Activated CD4-positive, alpha-beta T cell treated with anti-CD3 and anti-CD28 coated beads, Interleukin-2, amount 10 ng/mL, durations not matched to agents 24 days and 14 days (primary cell): Measurements from ENCODE around the gene BOD1. TPM values are rescaled to one million over a fixed set of nuclear protein-coding genes. Genes with fewer than 3 reads are reported as not detected.
"Not testable (repeated sequence)": the region's sequence is repeated elsewhere in the genome, so short reads cannot be mapped to it uniquely, and the experiment has no call there.

Experiments used
- DNase-seq: peaks from one replicate; pipeline ENCODE4 v3.0.0; 2022
- H3K27ac Mint-ChIP-seq: one replicate; pipeline ENCODE4 v1.8.0; 2022; ENCODE audit warnings: mild to moderate bottlenecking, mixed read lengths
- H3K27me3 Mint-ChIP-seq: one replicate; pipeline ENCODE4 v1.8.0; 2022; ENCODE audit warnings: mixed read lengths
- H3K36me3 Mint-ChIP-seq: one replicate; pipeline ENCODE4 v1.8.0; 2022; ENCODE audit warnings: low read depth, mild to moderate bottlenecking, mixed read lengths
- H3K4me1 Mint-ChIP-seq: one replicate; pipeline ENCODE4 v1.8.0; 2021; ENCODE audit warnings: mixed read lengths
- H3K4me3 Mint-ChIP-seq: one replicate; pipeline ENCODE4 v1.8.0; 2022; ENCODE audit warnings: mild to moderate bottlenecking, moderate library complexity, mixed read lengths
- H3K9me3 Mint-ChIP-seq: one replicate; pipeline ENCODE4 v1.8.0; 2021; ENCODE audit warnings: mixed read lengths
- intact Hi-C: fragments of 100-400 bp; cut with micrococcal nuclease; formaldehyde crosslinking; loops from one replicate; pipeline ENCODE4 v1.15.1; 2023
- total RNA-seq: library from RNA; stranded (reverse); gene quantifications from 2 replicates; pipeline ENCODE4 v1.2.3, GENCODE V29; 2022

The BOD1 gene
- total RNA-seq, 1 donor from 2014 or later, result 31.2 TPM

- DNase-seq, result no peak
- no peak overlapping the region for H3K27ac Mint-ChIP-seq
- H3K36me3 Mint-ChIP-seq, result no peaks in the 10 kb centered on the region
- no peaks in the 10 kb centered on the region for H3K27me3 Mint-ChIP-seq
- H3K4me3 Mint-ChIP-seq, result no peak overlapping the region
- H3K4me1 Mint-ChIP-seq, result no peaks in the 10 kb centered on the region
- peaks cover 21% of the 10 kb centered on the region for H3K9me3 Mint-ChIP-seq
- intact Hi-C loops, result no loop called here
Measured at GRCh38 chr5:173590436-173591055, 25.9 kb downstream of the BOD1 start.

GRCh38 chr5:173586133-173586532 is 30.3 kb downstream of the BOD1 start:
- peaks cover 13% of the 10 kb centered on the region for H3K9me3 Mint-ChIP-seq

GRCh38 chr5:173583346-173583745 is 33.1 kb downstream of the BOD1 start:
- DNase-seq, result no peak
- Mint-ChIP-seq H3K4me3 (no peak overlapping the region), H3K27me3 (no peaks in the 10 kb centered on the region), H3K36me3 (no peaks in the 10 kb centered on the region), H3K9me3 (peaks cover 10% of the 10 kb centered on the region), H3K27ac (no peak overlapping the region), H3K4me1 (no peaks in the 10 kb centered on the region)
- intact Hi-C loops, result no loop called here

More at GRCh38 chr5:173586133-173586532, 30.3 kb downstream of the BOD1 start:
- intact Hi-C loops, H3K4me1 Mint-ChIP-seq, DNase-seq, H3K27ac Mint-ChIP-seq, H3K27me3 Mint-ChIP-seq, H3K4me3 Mint-ChIP-seq, H3K36me3 Mint-ChIP-seq: not testable (repeated sequence)

GRCh38 chr5:173582216-173583111 is 34.0 kb downstream of the BOD1 start:
- Mint-ChIP-seq H3K27ac (no peak overlapping the region), H3K9me3 (peaks cover 10% of the 10 kb centered on the region), H3K4me1 (no peaks in the 10 kb centered on the region), H3K4me3 (no peak overlapping the region), H3K36me3 (no peaks in the 10 kb centered on the region), H3K27me3 (no peaks in the 10 kb centered on the region)
- intact Hi-C loops, result no loop called here
- DNase-seq, result no peak

- intact Hi-C loops, result no loop called here
- Mint-ChIP-seq H3K27ac (no peak overlapping the region), H3K4me3 (no peak overlapping the region), H3K36me3 (no peaks in the 10 kb centered on the region), H3K27me3 (no peaks in the 10 kb centered on the region), H3K4me1 (no peaks in the 10 kb centered on the region), H3K9me3 (peaks cover 6% of the 10 kb centered on the region)
- peak; percentile 86 for DNase-seq
Measured at GRCh38 chr5:173581408-173582215, 34.8 kb downstream of the BOD1 start.

- no peak overlapping the region for H3K27ac Mint-ChIP-seq
- no peaks in the 10 kb centered on the region for H3K36me3 Mint-ChIP-seq
- DNase-seq, result no peak
- no peaks in the 10 kb centered on the region for H3K4me1 Mint-ChIP-seq
- peaks cover 7% of the 10 kb centered on the region for H3K27me3 Mint-ChIP-seq
- no peak overlapping the region for H3K4me3 Mint-ChIP-seq
- H3K9me3 Mint-ChIP-seq, result no peaks in the 10 kb centered on the region
- intact Hi-C loops, result no loop called here
Measured at GRCh38 chr5:173578947-173579615, 37.4 kb downstream of the BOD1 start.

GRCh38 chr5:173577817-173578216 is 38.6 kb downstream of the BOD1 start:
- no peak overlapping the region for H3K27ac Mint-ChIP-seq
- no peaks in the 10 kb centered on the region for H3K36me3 Mint-ChIP-seq
- peaks cover 10% of the 10 kb centered on the region for H3K27me3 Mint-ChIP-seq
- H3K4me3 Mint-ChIP-seq, result no peak overlapping the region
- DNase-seq, result no peak
- H3K9me3 Mint-ChIP-seq, result no peaks in the 10 kb centered on the region
- intact Hi-C loops, result no loop called here
- H3K4me1 Mint-ChIP-seq, result peaks cover 3% of the 10 kb centered on the region

GRCh38 chr5:173577166-173577565 is 39.3 kb downstream of the BOD1 start:
- DNase-seq, result no peak
- Mint-ChIP-seq H3K27me3 (peaks cover 15% of the 10 kb centered on the region), H3K9me3 (no peaks in the 10 kb centered on the region), H3K4me1 (peaks cover 3% of the 10 kb centered on the region), H3K27ac (no peak overlapping the region), H3K36me3 (no peaks in the 10 kb centered on the region), H3K4me3 (no peak overlapping the region)
- intact Hi-C loops, result no loop called here

- intact Hi-C loops, result no loop called here
- H3K4me1 Mint-ChIP-seq, result peaks cover 3% of the 10 kb centered on the region
- no peak overlapping the region for H3K4me3 Mint-ChIP-seq
- H3K36me3 Mint-ChIP-seq, result no peaks in the 10 kb centered on the region
- DNase-seq, result no peak
- H3K27me3 Mint-ChIP-seq, result peaks cover 16% of the 10 kb centered on the region
- no peak overlapping the region for H3K27ac Mint-ChIP-seq
- no peaks in the 10 kb centered on the region for H3K9me3 Mint-ChIP-seq
Measured at GRCh38 chr5:173575985-173576384, 40.5 kb downstream of the BOD1 start.

GRCh38 chr5:173574983-173575382 is 41.5 kb downstream of the BOD1 start:
- H3K27me3 Mint-ChIP-seq, result peaks cover 16% of the 10 kb centered on the region
- DNase-seq, result no peak
- no peak overlapping the region for H3K27ac Mint-ChIP-seq
- no peaks in the 10 kb centered on the region for H3K9me3 Mint-ChIP-seq
- peaks cover 3% of the 10 kb centered on the region for H3K4me1 Mint-ChIP-seq
- H3K4me3 Mint-ChIP-seq, result no peak overlapping the region
- intact Hi-C loops, result no loop called here
- no peaks in the 10 kb centered on the region for H3K36me3 Mint-ChIP-seq

GRCh38 chr5:173573126-173573960 is 43.1 kb downstream of the BOD1 start:
- no peaks in the 10 kb centered on the region for H3K36me3 Mint-ChIP-seq
- no peak overlapping the region for H3K4me3 Mint-ChIP-seq
- intact Hi-C loops, result loop anchor here (1.0 kb wide), 1 partner anchor 279 kb away; no protein-coding TSS in a partner anchor

GRCh38 chr5:173572431-173573125 is 43.9 kb downstream of the BOD1 start:
- H3K27ac Mint-ChIP-seq, result no peak overlapping the region
- no peaks in the 10 kb centered on the region for H3K9me3 Mint-ChIP-seq
- H3K36me3 Mint-ChIP-seq, result no peaks in the 10 kb centered on the region
- H3K4me1 Mint-ChIP-seq, result peaks cover 3% of the 10 kb centered on the region
- DNase-seq, result no peak
- peaks cover 16% of the 10 kb centered on the region for H3K27me3 Mint-ChIP-seq
- intact Hi-C loops, result loop anchor here (1.0 kb wide), 1 partner anchor 278 kb away; no protein-coding TSS in a partner anchor
- H3K4me3 Mint-ChIP-seq, result no peak overlapping the region

More at GRCh38 chr5:173573126-173573960, 43.1 kb downstream of the BOD1 start:
- DNase-seq, result peak; percentile 89
- peaks cover 16% of the 10 kb centered on the region for H3K27me3 Mint-ChIP-seq
- H3K27ac Mint-ChIP-seq, result no peak overlapping the region
- H3K9me3 Mint-ChIP-seq, result no peaks in the 10 kb centered on the region
- peaks cover 3% of the 10 kb centered on the region for H3K4me1 Mint-ChIP-seq
